ENCODE data around the gene TESK2. TPM values are rescaled to one million over a fixed set of nuclear protein-coding genes. Genes with fewer than 3 reads are reported as not detected.

Gene TESK2
- total RNA-seq, 2 experiments from 2014 or later, result 3.1 to 3.3 TPM

- H3K4me1 Mint-ChIP-seq, result peaks cover 44% of the 10 kb centered on the region
- no peaks in the 10 kb centered on the region for H3K36me3 Mint-ChIP-seq (ENCODE audit: low read depth)
- ChIA-PET POLR2A (interaction anchor here (1.0 to 2.8 kb wide), 10 partner anchors 24 to 581 kb away, joined by 3 to 44 read pairs (median 10); partner anchors contain the start of genes CCDC163, EIF2B3, HECTD3 and HPDL), CTCF (interaction anchor here (0.6 to 12.1 kb wide), 12 partner anchors 10 to 610 kb away, joined by 3 to 255 read pairs (median 4); partner anchors contain the start of genes CCDC163, HECTD3, HPDL and MMACHC)
- peak overlapping the region; percentile 84 for H3K4me3 Mint-ChIP-seq
- peak; percentile 12 for DNase-seq
- peak overlapping the region; percentile 58 for H3K27ac Mint-ChIP-seq
- no peaks in the 10 kb centered on the region for H3K27me3 Mint-ChIP-seq
- intact Hi-C loops (cut with DNase I, micrococcal nuclease), result loop anchor here (1.0 to 10.0 kb wide), 19 partner anchors 24 to 948 kb away; partner anchors contain the start of genes HPDL (in 2 of the 2), MUTYH (in 2 of the 2), PLK3 (in 2 of the 2) and TESK2 (in 2 of the 2)
- no peak for ATAC-seq
- no peaks in the 10 kb centered on the region for H3K9me3 Mint-ChIP-seq (ENCODE audit: low read depth)
These were observed 188.3 kb downstream of the TESK2 start for GRCh38 chr1:45302505-45303150.

- no peaks in the 10 kb centered on the region for H3K36me3 Mint-ChIP-seq (ENCODE audit: low read depth)
- H3K9me3 Mint-ChIP-seq (ENCODE audit: low read depth), result no peaks in the 10 kb centered on the region
- DNase-seq (no peak), ATAC-seq (no peak)
- intact Hi-C loops (cut with DNase I, micrococcal nuclease), result loop anchor here (1.0 to 10.0 kb wide), 9 partner anchors 93 to 946 kb away; partner anchors contain the start of genes ZSWIM5 (in 2 of the 2), BTBD19 (in 1 of the 2), DYNLT4 (in 1 of the 2) and ERI3 (in 1 of the 2)
- H3K27ac Mint-ChIP-seq, result no peak overlapping the region
- CTCF ChIA-PET, result interaction anchor here (0.5 to 12.1 kb wide), 12 partner anchors 9 to 285 kb away, joined by 3 to 255 read pairs (median 3); partner anchors contain the start of genes HECTD3 and UROD
- no peaks in the 10 kb centered on the region for H3K27me3 Mint-ChIP-seq
- POLR2A ChIA-PET, result no interaction called here
- peaks cover 28% of the 10 kb centered on the region for H3K4me1 Mint-ChIP-seq
- no peak overlapping the region for H3K4me3 Mint-ChIP-seq
These were observed 190.3 kb downstream of the TESK2 start for GRCh38 chr1:45300669-45300997.

- Mint-ChIP-seq H3K27ac (no peak overlapping the region), H3K4me3 (no peak overlapping the region), H3K4me1 (peaks cover 23% of the 10 kb centered on the region), H3K36me3 (ENCODE audit: low read depth) (no peaks in the 10 kb centered on the region), H3K9me3 (ENCODE audit: low read depth) (no peaks in the 10 kb centered on the region), H3K27me3 (no peaks in the 10 kb centered on the region)
- intact Hi-C loops (cut with DNase I, micrococcal nuclease), result loop anchor here (1.0 to 10.0 kb wide), 9 partner anchors 93 to 945 kb away; partner anchors contain the start of genes ZSWIM5 (in 2 of the 2), BTBD19 (in 1 of the 2), DYNLT4 (in 1 of the 2) and ERI3 (in 1 of the 2)
- DNase-seq (peak; percentile 51), ATAC-seq (peak; percentile 9)
- POLR2A ChIA-PET, result interaction anchor here (0.8 kb wide), 1 partner anchor 286 kb away, joined by 3 read pairs; no protein-coding TSS in a partner anchor
- CTCF ChIA-PET, result interaction anchor here (0.5 to 12.1 kb wide), 19 partner anchors 8 to 1253 kb away, joined by 3 to 255 read pairs (median 3); partner anchors contain the start of genes HECTD3 and UROD
These were observed 190.8 kb downstream of the TESK2 start for GRCh38 chr1:45299981-45300668.

DNA sequence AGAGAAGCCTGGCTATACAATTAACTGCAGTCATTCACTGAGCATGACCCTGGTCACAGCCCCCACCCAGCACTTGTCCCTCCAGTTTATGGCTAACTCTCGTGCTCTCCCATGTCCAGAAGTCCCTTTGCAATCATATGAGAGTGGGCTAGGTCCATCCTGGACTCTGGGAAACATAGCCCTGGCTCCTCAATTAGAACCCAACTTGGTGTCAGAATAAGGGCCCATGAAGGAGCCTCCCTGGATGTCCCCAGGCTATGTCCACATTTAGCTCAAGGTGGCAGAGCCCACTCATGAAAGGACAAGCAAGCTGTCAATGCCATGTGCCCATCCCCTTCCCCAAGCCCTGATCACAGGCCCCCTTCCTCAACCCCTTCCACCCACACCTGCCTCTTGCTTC, 191.7 kb downstream of the TESK2 start:
- no peak for DNase-seq
- intact Hi-C loops (cut with DNase I, micrococcal nuclease), result no loop called here
- H3K4me1 Mint-ChIP-seq, result peaks cover 15% of the 10 kb centered on the region
- ChIA-PET POLR2A (interaction anchor here (1.2 kb wide), 1 partner anchor 289 kb away, joined by 3 read pairs; the partner anchor contains the start of gene HECTD3), CTCF (interaction anchor here (0.7 to 12.1 kb wide), 12 partner anchors 7 to 1253 kb away, joined by 3 to 255 read pairs (median 4); partner anchors contain the start of genes HECTD3 and UROD)
- no peaks in the 10 kb centered on the region for H3K27me3 Mint-ChIP-seq
- no peak overlapping the region for H3K27ac Mint-ChIP-seq
- H3K36me3 Mint-ChIP-seq (ENCODE audit: low read depth), result no peaks in the 10 kb centered on the region
- no peak overlapping the region for H3K4me3 Mint-ChIP-seq
- no peaks in the 10 kb centered on the region for H3K9me3 Mint-ChIP-seq (ENCODE audit: low read depth)
- no peak for ATAC-seq

DNA sequence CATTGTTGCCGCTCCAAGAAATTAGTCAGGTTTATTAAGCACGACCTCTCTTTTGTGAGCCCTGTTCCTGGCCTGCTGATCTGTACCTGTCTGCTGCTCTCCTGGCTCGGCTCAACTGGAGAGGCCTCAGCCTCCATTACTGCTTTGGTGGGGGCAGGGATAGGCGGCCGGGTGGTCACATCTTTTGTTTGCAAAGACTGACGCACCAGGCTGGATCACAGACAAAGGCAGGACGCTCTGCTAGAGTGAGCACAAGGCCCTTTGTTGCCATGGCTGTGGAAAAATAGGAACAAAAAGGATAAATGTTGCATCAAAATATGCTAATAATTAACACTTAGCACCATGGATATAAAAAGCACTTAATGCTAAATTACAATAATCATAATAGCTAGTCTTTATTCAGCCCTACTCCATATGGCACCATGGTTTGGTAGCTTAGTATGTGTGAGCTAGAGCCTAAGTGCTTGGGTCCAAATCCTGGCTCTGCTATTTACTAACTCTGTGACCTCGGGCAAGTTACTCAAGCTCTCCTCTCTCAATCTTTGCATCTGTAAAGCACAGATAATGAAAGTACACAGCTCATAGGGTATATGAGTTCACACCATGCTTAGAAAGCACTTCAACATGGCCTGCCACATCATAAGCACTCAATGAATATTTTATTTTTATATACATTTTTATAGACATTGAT, 193.2 kb downstream of the TESK2 start:
- CTCF ChIA-PET, result interaction anchor here (0.8 to 12.1 kb wide), 3 partner anchors 13 to 282 kb away, joined by 4 to 255 read pairs (median 4); partner anchors contain the start of genes HECTD3 and UROD
- no peaks in the 10 kb centered on the region for H3K27me3 Mint-ChIP-seq
- no peak for ATAC-seq
- DNase-seq, result no peak
- no peaks in the 10 kb centered on the region for H3K9me3 Mint-ChIP-seq (ENCODE audit: low read depth)
- peaks cover 12% of the 10 kb centered on the region for H3K4me1 Mint-ChIP-seq
- no peak overlapping the region for H3K4me3 Mint-ChIP-seq
- H3K27ac Mint-ChIP-seq, result no peak overlapping the region
- POLR2A ChIA-PET, result no interaction called here
- no peaks in the 10 kb centered on the region for H3K36me3 Mint-ChIP-seq (ENCODE audit: low read depth)
- intact Hi-C loops (cut with DNase I, micrococcal nuclease), result no loop called here

Other genes with a start within 250 kb of the TESK2 start
- gene HPDL, start 164.3 kb downstream of the TESK2 start, total RNA-seq, result 10 to 100 TPM; 12.7 to 17.9 TPM
- gene TOE1, start 151.0 kb downstream of the TESK2 start, total RNA-seq, result 10 to 100 TPM; 29.8 to 42.3 TPM
- 10 to 100 TPM; 48.6 to 53.7 TPM for gene MUTYH, start 150.7 kb downstream of the TESK2 start, total RNA-seq
- 1 to 10 TPM; 3.5 to 4.4 TPM for gene CCDC163, start 8.9 kb upstream of the TESK2 start, total RNA-seq
- gene MMACHC, start 9.1 kb upstream of the TESK2 start, total RNA-seq, result 1 to 10 TPM; 8.1 to 9.6 TPM
- gene PRDX1, start 30.7 kb upstream of the TESK2 start, total RNA-seq, result 100 to 1,000 TPM; 473 to 580 TPM
- 100 to 1,000 TPM; 140 to 181 TPM for gene AKR1A1, start 59.7 kb upstream of the TESK2 start, total RNA-seq
- 100 to 1,000 TPM; 228 to 282 TPM for gene NASP, start 92.9 kb upstream of the TESK2 start, total RNA-seq
- gene CCDC17, start 132.9 kb upstream of the TESK2 start, total RNA-seq, result 1 to 10 TPM; 1.0 to 1.6 TPM
- gene GPBP1L1, start 195.4 kb upstream of the TESK2 start, total RNA-seq, result 100 to 1,000 TPM; 101 to 112 TPM
- 10 to 100 TPM; 30.2 to 44.3 TPM for gene TMEM69, start 197.0 kb upstream of the TESK2 start, total RNA-seq

Data from activated CD4-positive, alpha-beta T cell treated with anti-CD3 and anti-CD28 coated beads for 36 hours (primary cell).